CD4-positive, alpha-beta T cell (primary cell): Measurements from ENCODE around the gene PODNL1. TPM values are rescaled to one million over a fixed set of nuclear protein-coding genes. Genes with fewer than 3 reads are reported as not detected.

Experiments
- ATAC-seq: fragments of 200-7000 bp; cut with Tn5 transposase; one replicate; pipeline ENCODE4 v1.10.0; 2022; ENCODE audit warnings: mild to moderate bottlenecking; ENCODE audit not compliant: poor library complexity
- CTCF ChIA-PET: fragments of 350-600 bp; sonication (Branson Sonifier 250); formaldehyde crosslinking; loops from one replicate; lab custom pipeline; 2021; ENCODE audit warnings: antibody characterized with exemption, inconsistent platforms; lab: Charles Lee
- POLR2A ChIA-PET: fragments of 350-600 bp; sonication (Branson Sonifier 250); formaldehyde crosslinking; loops from one replicate; lab custom pipeline; 2021; ENCODE audit warnings: antibody characterized with exemption, inconsistent platforms; lab: Charles Lee
- DNase-seq, 14 experiments: peaks; one replicate each; pipeline ENCODE4 v3.0.0-alpha.2; 2013 to 2020; ENCODE audit warnings: mixed read lengths in 2 of 14
- H3K27ac ChIP-seq, 2 donors: one replicate each; pipeline versions ENCODE4 v1.5.1 to v1.7.0; 2013; ENCODE audit warnings: low read length in 2 of 2, low read depth in 1 of 2, mild to moderate bottlenecking in 1 of 2
- H3K27me3 ChIP-seq, 2 experiments: 1 replicate in 1 of 2; 2 replicates in 1 of 2; pipeline versions ENCODE4 v1.6.1 to v1.7.0; 2013; ENCODE audit warnings: low read length in 2 of 2, control low read depth in 1 of 2, mild to moderate bottlenecking in 1 of 2, moderate library complexity in 1 of 2; ENCODE audit not compliant: insufficient read depth in 2 of 2, control insufficient read depth in 1 of 2
- H3K36me3 ChIP-seq: one replicate; pipeline ENCODE4 v1.6.1; 2013; ENCODE audit warnings: low read length, control low read depth; ENCODE audit not compliant: insufficient read depth
- H3K4me1 ChIP-seq: one replicate; pipeline ENCODE4 v1.6.1; 2013; ENCODE audit warnings: low read length, control low read depth; ENCODE audit not compliant: insufficient read depth
- H3K4me3 ChIP-seq: one replicate; pipeline ENCODE4 v1.5.1; 2013; ENCODE audit warnings: mild to moderate bottlenecking, low read length, moderate library complexity
- H3K9me3 ChIP-seq, 2 experiments: 1 replicate in 1 of 2; 2 replicates in 1 of 2; pipeline versions ENCODE4 v1.6.1 to v1.7.0; 2013; ENCODE audit warnings: low read length in 2 of 2, mild to moderate bottlenecking in 2 of 2, control low read depth in 1 of 2, moderate library complexity in 1 of 2; ENCODE audit not compliant: control insufficient read depth in 1 of 2, insufficient read depth in 1 of 2
- H3K27ac Mint-ChIP-seq: one replicate; pipeline ENCODE4 v1.8.0; 2020; ENCODE audit warnings: mixed read lengths
- H3K27me3 Mint-ChIP-seq: one replicate; pipeline ENCODE4 v1.8.0; 2021; ENCODE audit warnings: mixed read lengths
- H3K36me3 Mint-ChIP-seq: one replicate; pipeline ENCODE4 v1.8.0; 2021; ENCODE audit warnings: low read depth, mixed read lengths
- H3K4me1 Mint-ChIP-seq: one replicate; pipeline ENCODE4 v1.8.0; 2021; ENCODE audit warnings: low read depth, mixed read lengths
- H3K4me3 Mint-ChIP-seq: one replicate; pipeline ENCODE4 v1.8.0; 2020; ENCODE audit warnings: mild to moderate bottlenecking, mixed read lengths
- H3K9me3 Mint-ChIP-seq: one replicate; pipeline ENCODE4 v1.8.0; 2020; ENCODE audit warnings: mixed read lengths
- CTCF ChIP-seq: fragments of 200-600 bp; IDR thresholded peaks from one replicate; pipeline ENCODE4 v1.8.0; 2022; ENCODE audit warnings: antibody characterized with exemption, mild to moderate bottlenecking
- intact Hi-C, 2 experiments: fragments of 100-400 bp; cut with DNase I in 1 of 2; cut with micrococcal nuclease in 1 of 2; formaldehyde crosslinking; loops; one replicate each; pipeline versions ENCODE4 v1.15.1 to v1.9.0; 2023 to 2025; cut with DNase I, micrococcal nuclease
- total RNA-seq, 174 experiments: library from RNA in 2 of 174; stranded (reverse) in 2 of 174; gene quantifications; one replicate each; pipeline ENCODE4 v1.2.3 and lab custom pipeline; 2021 to 2026

The PODNL1 gene
- total RNA-seq, 2 experiments from 2014 or later, result not detected

- Histone ChIP-seq H3K27ac (peak within 1 kb of the TSS in 1 of 2 donors; percentile 49), H3K4me1 (peaks cover 24% of the 10 kb centered on the region), H3K9me3 (no peaks in the 10 kb centered on the region), H3K27me3 (no peaks in the 10 kb centered on the region), H3K4me3 (peak within 1 kb of the TSS; percentile 77), H3K36me3 (peaks cover 5% of the 10 kb centered on the region)
- peak within 1 kb of the TSS; percentile 66 for H3K27ac Mint-ChIP-seq
- ChIA-PET CTCF (no interaction called here), POLR2A (interaction anchor here (1.2 to 2.7 kb wide), 2 partner anchors 46 to 126 kb away, joined by 4 to 9 read pairs; partner anchors contain the start of genes DCAF15 and IL27RA)
- no peak for TF ChIP-seq CTCF
- intact Hi-C loops, result loop anchor here in 1 of 2 experiments (1.0 to 5.0 kb wide), 4 partner anchors 25 to 786 kb away; partner anchors contain the start of genes DCAF15, RFX1 and ZNF333
- H3K27me3 Mint-ChIP-seq, result no peaks in the 10 kb centered on the region
- ATAC-seq (peak; percentile 99), DNase-seq (peak; percentile 88 to 96 (median 92))
- H3K9me3 Mint-ChIP-seq, result no peaks in the 10 kb centered on the region
- peaks cover 13% of the 10 kb centered on the region for H3K4me1 Mint-ChIP-seq
- peak within 1 kb of the TSS; percentile 92 for H3K4me3 Mint-ChIP-seq
- peaks cover 6% of the 10 kb centered on the region for H3K36me3 Mint-ChIP-seq
These were observed 32.3 kb downstream of the PODNL1 start, which contains the start of the genes BRME1 and CC2D1A for GRCh38 chr19:13905634-13906520. BRME1 (minus strand) TSS chr19:13906117; CDS start chr19:13904892, 1,225 bp downstream. CC2D1A (plus strand) TSS chr19:13906201; CDS start chr19:13906442, 241 bp downstream.

GRCh38 chr19:13902993-13903555 lies 35.1 kb downstream of the PODNL1 start:
- Mint-ChIP-seq H3K27ac (no peak overlapping the region), H3K4me1 (peaks cover 13% of the 10 kb centered on the region), H3K9me3 (no peaks in the 10 kb centered on the region), H3K4me3 (peak overlapping the region; percentile 65), H3K36me3 (no peaks in the 10 kb centered on the region), H3K27me3 (no peaks in the 10 kb centered on the region)
- peak in 6 of 14 experiments; percentile 19 to 60 (median 52) for DNase-seq
- POLR2A ChIA-PET, result interaction anchor here (0.6 to 1.1 kb wide), 3 partner anchors 128 to 177 kb away, joined by 3 read pairs; partner anchors contain the start of gene IL27RA
- peaks cover 24% of the 10 kb centered on the region for H3K4me1 ChIP-seq
- H3K4me3 ChIP-seq, result no peak overlapping the region
- no peak for ATAC-seq
- intact Hi-C loops, result no loop called here
- H3K27me3 ChIP-seq, result no peaks in the 10 kb centered on the region
- H3K27ac ChIP-seq, result no peak overlapping the region
- no peak for TF ChIP-seq CTCF
- CTCF ChIA-PET, result interaction anchor here (0.7 to 1.1 kb wide), 4 partner anchors 23 to 171 kb away, joined by 3 read pairs; no protein-coding TSS in a partner anchor
- no peaks in the 10 kb centered on the region for H3K9me3 ChIP-seq
- no peaks in the 10 kb centered on the region for H3K36me3 ChIP-seq

- no peaks in the 10 kb centered on the region for H3K27me3 ChIP-seq
- peaks cover 5% of the 10 kb centered on the region for H3K4me1 ChIP-seq
- Mint-ChIP-seq H3K27me3 (no peaks in the 10 kb centered on the region), H3K4me3 (no peak overlapping the region), H3K27ac (no peak overlapping the region), H3K4me1 (no peaks in the 10 kb centered on the region), H3K9me3 (no peaks in the 10 kb centered on the region), H3K36me3 (no peaks in the 10 kb centered on the region)
- DNase-seq (no peak), ATAC-seq (no peak)
- H3K4me3 ChIP-seq, result no peak overlapping the region
- H3K27ac ChIP-seq, result no peak overlapping the region
- ChIA-PET CTCF (no interaction called here), POLR2A (no interaction called here)
- intact Hi-C loops, result no loop called here
- no peaks in the 10 kb centered on the region for H3K36me3 ChIP-seq
- no peaks in the 10 kb centered on the region for H3K9me3 ChIP-seq
- no peak for TF ChIP-seq CTCF
These were observed 38.2 kb downstream of the PODNL1 start for GRCh38 chr19:13899912-13900584.
